ENCODE data around the gene UTP15.

UTP15 gene

DNA sequence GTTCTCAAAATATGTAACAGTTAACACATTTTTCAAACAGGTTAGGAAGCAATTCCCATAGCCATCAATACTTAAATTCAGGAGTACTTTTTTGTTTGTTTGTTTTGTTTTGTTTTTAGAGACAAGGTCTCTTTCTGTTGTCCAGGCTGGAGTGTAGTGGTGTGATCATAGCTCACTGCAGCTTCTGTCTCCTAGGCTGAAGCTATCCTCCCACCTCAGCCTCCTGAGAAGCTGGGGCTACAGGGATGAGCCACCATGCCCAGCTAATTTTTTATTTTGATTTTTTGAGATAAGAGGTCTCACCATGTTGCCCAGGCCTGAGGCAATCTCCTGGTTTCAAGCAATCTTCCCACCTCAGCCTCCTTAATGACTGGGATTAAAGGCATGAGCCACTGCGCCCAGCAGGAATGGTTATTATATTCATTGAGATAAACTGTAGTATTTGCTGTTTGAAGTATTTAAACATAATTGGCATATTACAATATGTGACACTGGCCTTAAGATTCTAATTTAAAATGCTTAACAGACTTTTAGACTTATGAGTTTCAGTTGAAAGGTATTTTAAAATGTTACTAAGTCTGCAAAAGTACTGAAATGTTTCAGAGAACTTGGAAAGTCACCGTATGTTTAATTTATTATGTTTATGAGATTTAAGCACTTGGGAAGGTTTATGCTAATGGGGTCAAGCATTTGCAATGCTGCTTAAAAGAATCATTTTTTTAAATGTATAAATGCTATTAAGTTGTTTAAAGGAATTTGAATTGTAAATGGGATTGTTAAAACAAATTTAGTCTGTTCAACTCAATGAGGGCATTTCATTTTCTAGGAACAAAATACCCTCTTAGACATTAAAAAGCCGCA lies 17.0 kb downstream of the UTP15 start:
- no peaks in the 10 kb centered on the region for H3K27me3 ChIP-seq (replicated peaks; ENCODE audit: control insufficient read depth, insufficient read depth, low read length)
- H3K36me3 ChIP-seq (ENCODE audit: control insufficient read depth, insufficient read depth, low read length) = no peaks in the 10 kb centered on the region; the same call in none of the 2 replicates
- H3K4me3 ChIP-seq (replicated peaks; ENCODE audit: low read depth, low read length) = no peak overlapping the region
- TF ChIP-seq, protein P1, sequence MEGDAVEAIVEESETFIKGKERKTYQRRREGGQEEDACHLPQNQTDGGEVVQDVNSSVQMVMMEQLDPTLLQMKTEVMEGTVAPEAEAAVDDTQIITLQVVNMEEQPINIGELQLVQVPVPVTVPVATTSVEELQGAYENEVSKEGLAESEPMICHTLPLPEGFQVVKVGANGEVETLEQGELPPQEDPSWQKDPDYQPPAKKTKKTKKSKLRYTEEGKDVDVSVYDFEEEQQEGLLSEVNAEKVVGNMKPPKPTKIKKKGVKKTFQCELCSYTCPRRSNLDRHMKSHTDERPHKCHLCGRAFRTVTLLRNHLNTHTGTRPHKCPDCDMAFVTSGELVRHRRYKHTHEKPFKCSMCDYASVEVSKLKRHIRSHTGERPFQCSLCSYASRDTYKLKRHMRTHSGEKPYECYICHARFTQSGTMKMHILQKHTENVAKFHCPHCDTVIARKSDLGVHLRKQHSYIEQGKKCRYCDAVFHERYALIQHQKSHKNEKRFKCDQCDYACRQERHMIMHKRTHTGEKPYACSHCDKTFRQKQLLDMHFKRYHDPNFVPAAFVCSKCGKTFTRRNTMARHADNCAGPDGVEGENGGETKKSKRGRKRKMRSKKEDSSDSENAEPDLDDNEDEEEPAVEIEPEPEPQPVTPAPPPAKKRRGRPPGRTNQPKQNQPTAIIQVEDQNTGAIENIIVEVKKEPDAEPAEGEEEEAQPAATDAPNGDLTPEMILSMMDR (IDR thresholded peaks at IDR 0.05; ENCODE audit: insufficient read depth, low read length, poor library complexity, severe bottlenecking) = no peak
- DNase-seq (ENCODE audit: extremely low read depth, insufficient read length) = no peak

DNA sequence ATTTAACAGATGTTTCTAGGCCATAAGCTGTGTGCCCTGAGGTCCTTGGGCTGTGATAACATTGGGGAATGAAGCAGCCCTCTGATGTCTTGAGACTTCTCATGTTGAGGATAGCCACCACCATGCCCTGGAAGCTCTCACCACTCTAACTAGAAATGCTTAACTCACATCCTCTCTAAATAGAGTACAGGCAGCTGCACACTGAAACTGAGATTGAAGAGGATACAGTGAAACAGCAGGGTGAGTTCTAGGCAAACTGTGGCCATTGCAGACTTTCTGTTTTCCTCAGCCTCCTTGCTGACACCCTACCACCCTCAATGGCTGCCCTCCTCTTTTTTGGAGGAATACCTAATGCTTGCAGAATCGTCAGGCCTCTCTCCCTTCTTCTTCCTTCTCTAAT lies 22.4 kb downstream of the UTP15 start:
- no peak overlapping the region for H3K4me3 ChIP-seq (replicated peaks; ENCODE audit: low read depth, low read length)
- TF ChIP-seq, protein P1 (IDR thresholded peaks at IDR 0.05; ENCODE audit: insufficient read depth, low read length, poor library complexity, severe bottlenecking) = no peak
- H3K36me3 ChIP-seq (ENCODE audit: control insufficient read depth, insufficient read depth, low read length) = no peaks in the 10 kb centered on the region; the same call in none of the 2 replicates
- no peak for DNase-seq (ENCODE audit: extremely low read depth, insufficient read length)
- no peaks in the 10 kb centered on the region for H3K27me3 ChIP-seq (replicated peaks; ENCODE audit: control insufficient read depth, insufficient read depth, low read length)

DNA sequence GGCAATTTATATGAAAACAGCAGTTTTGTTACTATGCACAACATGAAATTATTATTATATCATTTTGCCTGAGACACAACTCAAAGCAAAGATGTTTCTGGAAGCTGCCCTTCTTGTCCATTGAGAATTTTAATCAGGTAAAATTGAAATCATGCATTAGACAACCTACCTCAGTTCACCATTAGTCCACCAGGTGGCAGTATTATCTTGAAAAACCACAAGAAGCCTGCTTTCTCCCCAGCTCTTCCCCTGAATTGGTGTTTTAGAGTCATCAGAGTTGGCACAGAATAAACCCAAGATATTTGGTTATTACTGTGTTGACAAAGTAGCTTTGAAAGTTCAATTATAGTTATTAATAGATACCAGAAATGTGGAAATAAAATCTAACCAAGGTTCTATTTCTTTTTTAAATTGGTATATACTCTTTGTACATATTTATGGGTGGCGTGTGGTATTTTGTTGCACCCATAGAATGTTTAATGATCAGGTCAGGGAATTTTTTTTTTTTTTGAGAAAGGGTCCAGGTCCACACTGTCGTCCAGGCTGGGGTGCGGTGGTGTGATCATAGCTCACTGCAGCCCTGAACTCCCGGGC lies 25.7 kb downstream of the UTP15 start:
- TF ChIP-seq, protein P1 (IDR thresholded peaks at IDR 0.05; ENCODE audit: insufficient read depth, low read length, poor library complexity, severe bottlenecking) = peak; percentile 53
- Histone ChIP-seq H3K4me3 (replicated peaks; ENCODE audit: low read depth, low read length) (no peak overlapping the region), H3K27me3 (replicated peaks; ENCODE audit: control insufficient read depth, insufficient read depth, low read length) (no peaks in the 10 kb centered on the region), H3K36me3 (ENCODE audit: control insufficient read depth, insufficient read depth, low read length) (no peaks in the 10 kb centered on the region)
- peak; percentile 15 for DNase-seq (ENCODE audit: extremely low read depth, insufficient read length)

DNA sequence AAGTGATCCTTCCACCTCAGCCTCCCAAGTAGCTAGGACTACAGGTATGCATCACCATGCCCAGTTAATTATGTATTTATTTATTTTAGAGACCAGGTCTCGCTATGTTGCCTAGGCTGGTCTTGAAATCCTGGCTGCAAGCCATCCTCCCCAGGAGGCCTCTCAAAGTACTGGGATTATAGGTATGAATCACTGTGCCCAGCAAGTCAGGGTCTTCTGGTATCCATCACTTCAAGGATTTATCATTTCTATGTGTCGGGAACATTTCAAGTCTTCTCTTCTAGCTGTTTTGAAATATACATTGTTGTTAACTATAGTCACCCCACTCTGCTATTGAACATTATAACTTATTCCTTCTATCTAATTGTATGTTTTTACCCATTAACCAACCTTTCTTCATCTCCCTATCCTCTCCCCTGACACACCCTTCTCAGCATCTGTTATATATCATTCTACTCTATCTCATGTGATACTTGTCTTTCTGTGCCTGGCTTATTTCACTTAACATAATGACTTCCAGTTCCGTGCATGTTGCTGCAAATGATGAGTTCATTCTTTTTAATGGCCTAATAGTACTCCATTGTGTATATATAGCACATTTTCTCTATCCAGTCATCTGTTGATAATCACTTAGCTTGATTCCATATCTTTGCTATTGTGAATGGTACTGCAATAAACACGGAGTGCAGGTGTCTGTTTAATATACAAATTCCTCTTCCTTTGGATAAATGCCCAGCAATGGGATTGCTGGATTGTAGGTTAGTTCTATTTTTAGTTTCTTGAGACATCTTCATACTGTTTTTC lies 26.4 kb downstream of the UTP15 start:
- Histone ChIP-seq H3K27me3 (replicated peaks; ENCODE audit: control insufficient read depth, insufficient read depth, low read length) (no peaks in the 10 kb centered on the region), H3K36me3 (ENCODE audit: control insufficient read depth, insufficient read depth, low read length) (no peaks in the 10 kb centered on the region), H3K4me3 (replicated peaks; ENCODE audit: low read depth, low read length) (no peak overlapping the region)
- no peak for DNase-seq (ENCODE audit: extremely low read depth, insufficient read length)
- TF ChIP-seq, protein P1 (IDR thresholded peaks at IDR 0.05; ENCODE audit: insufficient read depth, low read length, poor library complexity, severe bottlenecking) = no peak

DNA sequence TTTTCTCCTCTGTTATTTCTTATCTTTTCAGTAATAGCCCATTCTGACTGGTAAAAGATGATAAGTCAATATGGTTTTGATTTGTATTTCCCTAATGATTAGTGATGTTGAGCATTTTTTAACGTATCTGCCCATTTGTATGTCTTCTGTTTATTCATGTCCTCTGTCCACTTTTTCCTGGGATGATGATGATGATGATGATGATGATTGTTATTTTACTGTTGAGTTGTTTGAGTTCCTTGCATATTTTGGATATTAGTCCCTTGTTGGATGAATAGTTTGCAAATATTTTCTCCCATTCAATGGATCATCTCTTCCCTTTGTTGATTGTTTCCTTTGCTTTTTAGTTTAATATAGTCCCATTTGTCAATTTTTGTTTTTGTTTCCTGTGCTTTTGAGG lies 27.0 kb downstream of the UTP15 start:
- DNase-seq (ENCODE audit: extremely low read depth, insufficient read length) = no peak
- H3K36me3 ChIP-seq (ENCODE audit: control insufficient read depth, insufficient read depth, low read length) = no peaks in the 10 kb centered on the region
- H3K27me3 ChIP-seq (replicated peaks; ENCODE audit: control insufficient read depth, insufficient read depth, low read length) = no peaks in the 10 kb centered on the region
- TF ChIP-seq, protein P1 (IDR thresholded peaks at IDR 0.05; ENCODE audit: insufficient read depth, low read length, poor library complexity, severe bottlenecking) = no peak
- no peak overlapping the region for H3K4me3 ChIP-seq (replicated peaks; ENCODE audit: low read depth, low read length)
